H1 (cell line): Measurements from ENCODE around the gene GLI1. TPM values are rescaled to one million over a fixed set of nuclear protein-coding genes. Genes with fewer than 3 reads are reported as not detected.

Experiments
- CTCF ChIA-PET: fragments of 300-600 bp; sonication (Branson Sonifier 250); formaldehyde crosslinking; loops from one replicate; lab custom pipeline; 2021; ENCODE audit not compliant: partially characterized antibody; lab: Charles Lee
- POLR2A ChIA-PET: fragments of 300-600 bp; sonication (Branson Sonifier 250); formaldehyde crosslinking; loops from one replicate; lab custom pipeline; 2021; ENCODE audit warnings: inconsistent platforms; ENCODE audit not compliant: partially characterized antibody; lab: Charles Lee
- DNase-seq, 2 experiments: peaks; one replicate each; pipeline versions ENCODE4 v3.0.0 to v3.0.0-alpha.2; 2010 to 2022; ENCODE audit warnings: low spot score in 2 of 2, low read depth in 1 of 2, mixed read lengths in 1 of 2
- FAIRE-seq: peaks from 2 replicates; lab custom pipeline; 2011; peaks lifted over from hg19 to GRCh38; lab: Jason Lieb, UNC
- H2AFZ ChIP-seq: 2 replicates; pipeline ENCODE4 v1.8.1; 2012; ENCODE audit warnings: low read length, inconsistent platforms
- H2AK5ac ChIP-seq: 2 replicates; pipeline ENCODE4 v1.6.1; 2013; ENCODE audit warnings: low read depth, low read length
- H2BK120ac ChIP-seq: replicated peaks from 2 replicates; pipeline ENCODE3; 2013; ENCODE audit warnings: low read depth, low read length, inconsistent platforms
- H2BK12ac ChIP-seq: 2 replicates; pipeline ENCODE4 v1.6.1; 2013; ENCODE audit warnings: low read depth, low read length
- H2BK15ac ChIP-seq: 2 replicates; pipeline ENCODE4 v1.6.1; 2013; ENCODE audit warnings: low read length
- H2BK20ac ChIP-seq: 2 replicates; pipeline ENCODE4 v1.6.1; 2013; ENCODE audit warnings: low read length
- H2BK5ac ChIP-seq: 2 replicates; pipeline ENCODE4 v1.6.1; 2013; ENCODE audit warnings: low read depth, low read length
- H3K14ac ChIP-seq: 2 replicates; pipeline ENCODE4 v1.6.1; 2013; ENCODE audit warnings: inconsistent platforms; ENCODE audit not compliant: insufficient read length
- H3K18ac ChIP-seq: 2 replicates; pipeline ENCODE4 v1.6.1; 2013; ENCODE audit warnings: low read length; ENCODE audit errors: extremely low read depth
- H3K23ac ChIP-seq: 2 replicates; pipeline ENCODE4 v1.6.1; 2013; ENCODE audit warnings: inconsistent platforms; ENCODE audit not compliant: insufficient read length
- H3K23me2 ChIP-seq: 2 replicates; pipeline ENCODE4 v1.6.1; 2013; ENCODE audit warnings: low read depth, low read length
- H3K27ac ChIP-seq: 2 replicates; pipeline ENCODE4 v1.6.1; 2011; ENCODE audit warnings: low read depth, low read length, inconsistent platforms
- H3K27me3 ChIP-seq, 4 experiments: replicated peaks in 1 of 4; 1 replicate in 1 of 4; 2 replicates in 3 of 4; pipeline versions ENCODE4 v1.6.1 to v1.8.1; 2011 to 2013; ENCODE audit warnings: low read length in 3 of 4, mild to moderate bottlenecking in 3 of 4, inconsistent platforms in 2 of 4, mixed read lengths in 2 of 4, moderate library complexity in 1 of 4; ENCODE audit not compliant: control insufficient read depth in 3 of 4, insufficient read depth in 3 of 4; ENCODE audit errors: extremely low read depth in 1 of 4
- H3K36me3 ChIP-seq, 4 experiments: 2 replicates each; pipeline versions ENCODE4 v1.6.1 to v1.8.1; 2011 to 2013; ENCODE audit warnings: mild to moderate bottlenecking in 4 of 4, low read length in 3 of 4, moderate library complexity in 2 of 4, control low read depth in 1 of 4, inconsistent platforms in 1 of 4; ENCODE audit not compliant: insufficient read depth in 4 of 4, control insufficient read depth in 2 of 4
- H3K4ac ChIP-seq: replicated peaks from 2 replicates; pipeline ENCODE3; 2013; ENCODE audit warnings: low read length, low read depth, mixed read lengths, inconsistent platforms; ENCODE audit not compliant: insufficient read length
- H3K4me1 ChIP-seq, 4 experiments: replicated peaks in 1 of 4; 1 replicate in 1 of 4; 2 replicates in 3 of 4; pipeline versions ENCODE4 v1.6.1 to v1.8.1; 2011 to 2013; ENCODE audit warnings: low read length in 3 of 4, inconsistent platforms in 2 of 4, mixed read lengths in 1 of 4; ENCODE audit not compliant: insufficient read depth in 4 of 4, control insufficient read depth in 3 of 4
- H3K4me2 ChIP-seq, 2 experiments: 2 replicates each; pipeline versions ENCODE4 v1.6.1 to v1.8.1; 2011 to 2013; ENCODE audit warnings: low read depth in 2 of 2, low read length in 2 of 2, control low read depth in 1 of 2, inconsistent platforms in 1 of 2, mild to moderate bottlenecking in 1 of 2; ENCODE audit not compliant: insufficient read depth in 1 of 2
- H3K4me3 ChIP-seq, 4 experiments: fragments of 200-600, 300-600 bp in 1 of 4; sonication (generic), shearing (Covaris generic), sonication (Bioruptor Twin) in 1 of 4; 2 replicates each; pipeline versions ENCODE4 v1.5.1 to v1.8.1; 2011 to 2016; ENCODE audit warnings: low read length in 4 of 4, low read depth in 3 of 4, control low read depth in 2 of 4, inconsistent platforms in 2 of 4, mild to moderate bottlenecking in 2 of 4, mixed read lengths in 1 of 4, moderate library complexity in 1 of 4; ENCODE audit not compliant: insufficient read depth in 2 of 4; ENCODE audit errors: extremely low read depth in 1 of 4
- H3K56ac ChIP-seq: replicated peaks from 2 replicates; pipeline ENCODE3; 2013; ENCODE audit warnings: low read depth, mild to moderate bottlenecking, mixed read lengths, low read length, inconsistent platforms; ENCODE audit not compliant: insufficient read length
- H3K79me1 ChIP-seq: 2 replicates; pipeline ENCODE4 v1.6.1; 2013; ENCODE audit warnings: low read depth, low read length, control low read depth
- H3K79me2 ChIP-seq, 2 experiments: 2 replicates each; pipeline versions ENCODE4 v1.6.1 to v1.8.1; 2012 to 2013; ENCODE audit warnings: low read length in 2 of 2, mild to moderate bottlenecking in 2 of 2, inconsistent platforms in 1 of 2; ENCODE audit not compliant: insufficient read depth in 2 of 2, control insufficient read depth in 1 of 2
- H3K9ac ChIP-seq, 4 experiments: replicated peaks in 1 of 4; 1 replicate in 1 of 4; 2 replicates in 3 of 4; pipeline versions ENCODE4 v1.6.1 to v1.8.1; 2011 to 2013; ENCODE audit warnings: low read depth in 3 of 4, low read length in 3 of 4, control low read depth in 2 of 4, mild to moderate bottlenecking in 2 of 4, moderate library complexity in 2 of 4, inconsistent platforms in 1 of 4; ENCODE audit errors: extremely low read depth in 1 of 4
- H3K9me3 ChIP-seq, 2 experiments: 2 replicates each; pipeline versions ENCODE4 v1.6.1 to v1.8.1; 2012 to 2013; ENCODE audit warnings: mild to moderate bottlenecking in 2 of 2, moderate library complexity in 2 of 2, control low read depth in 1 of 2, inconsistent platforms in 1 of 2, low read depth in 1 of 2, low read length in 1 of 2, mixed read lengths in 1 of 2; ENCODE audit not compliant: insufficient read depth in 2 of 2
- H4K20me1 ChIP-seq, 2 experiments: replicated peaks in 1 of 2; 2 replicates each; pipeline versions ENCODE3 to v1.8.1; 2011 to 2013; ENCODE audit warnings: inconsistent platforms in 2 of 2, low read length in 2 of 2, mild to moderate bottlenecking in 1 of 2; ENCODE audit not compliant: insufficient read depth in 2 of 2, control insufficient read depth in 1 of 2
- H4K5ac ChIP-seq: 2 replicates; pipeline ENCODE4 v1.6.1; 2013; ENCODE audit warnings: low read length, low read depth, mixed read lengths, inconsistent platforms; ENCODE audit not compliant: insufficient read length
- H4K8ac ChIP-seq: 2 replicates; pipeline ENCODE4 v1.8.0; 2013; ENCODE audit warnings: mild to moderate bottlenecking, moderate library complexity, low read length, inconsistent platforms; ENCODE audit not compliant: insufficient read depth; ENCODE audit errors: extremely low read depth
- H4K91ac ChIP-seq: replicated peaks from 2 replicates; pipeline ENCODE3; 2013; ENCODE audit warnings: low read length, mixed read lengths, inconsistent platforms; ENCODE audit not compliant: insufficient read length
- BACH1 ChIP-seq: IDR thresholded peaks from 2 replicates; pipeline ENCODE4 v1.6.1; 2012; ENCODE audit warnings: low read length, improper control_type of control experiment
- CBX5 ChIP-seq: fragments of 300-800, 300-1000 bp; sonication (generic); IDR thresholded peaks from 2 replicates; pipeline ENCODE4 v1.7.1; 2016; ENCODE audit warnings: antibody characterized with exemption, low read length, low read depth
- CBX8 ChIP-seq: fragments of 300-800, 300-1000 bp; sonication (generic); IDR thresholded peaks from 2 replicates; pipeline ENCODE4 v1.7.1; 2016; ENCODE audit warnings: low read depth, low read length, borderline replicate concordance
- FOSL1 ChIP-seq: IDR thresholded peaks from 2 replicates; pipeline ENCODE4 v1.6.1; 2011; ENCODE audit warnings: mild to moderate bottlenecking, low read depth, low read length, moderate library complexity; ENCODE audit not compliant: insufficient read depth
- HDAC2 ChIP-seq, 2 experiments: fragments of 300-600 bp in 1 of 2; sonication (generic) in 1 of 2; IDR thresholded peaks; 2 replicates each; pipeline ENCODE4 v1.6.1; 2011 to 2012; ENCODE audit warnings: low read depth in 2 of 2, low read length in 2 of 2, mild to moderate bottlenecking in 2 of 2, moderate library complexity in 2 of 2, borderline replicate concordance in 1 of 2, inconsistent platforms in 1 of 2
- HDAC6 ChIP-seq: IDR thresholded peaks from one replicate; pipeline ENCODE4 v1.7.1; 2012; ENCODE audit warnings: low read depth, mild to moderate bottlenecking, inconsistent platforms, low read length, moderate library complexity
- JUND ChIP-seq: IDR thresholded peaks from 2 replicates; pipeline ENCODE4 v1.6.1; 2011; ENCODE audit warnings: mild to moderate bottlenecking, improper control_type of control experiment, low read length
- KDM4A ChIP-seq: IDR thresholded peaks from one replicate; pipeline ENCODE4 v1.7.1; 2012; ENCODE audit warnings: low read depth, mild to moderate bottlenecking, moderate library complexity, low read length, inconsistent platforms; ENCODE audit not compliant: severe bottlenecking
- SIRT6 ChIP-seq: IDR thresholded peaks from one replicate; pipeline ENCODE4 v1.7.1; 2012; ENCODE audit warnings: low read length, inconsistent platforms
- SUZ12 ChIP-seq: fragments of 200-600 bp; sonication (generic); IDR thresholded peaks from 2 replicates; pipeline ENCODE4 v1.6.1; 2012; ENCODE audit warnings: mild to moderate bottlenecking, inconsistent platforms, low read length, moderate library complexity, mixed read lengths
- TCF12 ChIP-seq: IDR thresholded peaks from 2 replicates; pipeline ENCODE4 v1.6.1; 2011; ENCODE audit warnings: low read depth, mild to moderate bottlenecking, low read length
- YY1 ChIP-seq: IDR thresholded peaks from 2 replicates; pipeline ENCODE4 v1.6.1; 2011; ENCODE audit warnings: low read depth, mild to moderate bottlenecking, low read length
- ZNF274 ChIP-seq: IDR thresholded peaks from 2 replicates; pipeline ENCODE4 v1.7.0; 2012; ENCODE audit warnings: low read length, borderline replicate concordance; ENCODE audit errors: extremely low read depth
- WGBS, 2 experiments: shearing (Covaris generic) in 1 of 2; methylation state at CpG; one replicate each; pipeline versions ENCODE4 v1.1.6 to v1.1.7; 2013 to 2015; ENCODE audit warnings: low lambda C conversion rate in 2 of 2, mixed read lengths in 2 of 2, inconsistent platforms in 1 of 2, low coverage in 1 of 2, missing lambda C conversion rate in 1 of 2; ENCODE audit not compliant: insufficient replicate concordance in 2 of 2, insufficient coverage in 1 of 2, insufficient read length in 1 of 2; ENCODE audit errors: extremely low coverage in 1 of 2, missing lambda C conversion rate in 1 of 2; 5-methylcytosine and 5-hydroxymethylcytosine counted together
- polyA plus RNA-seq, 7 experiments: library from polyadenylated mRNA; depleted of rRNA in 3 of 7; stranded (reverse) in 5 of 7; unstranded in 2 of 7; fragments of >200 nt in 5 of 7; fragments of 200-250 nt in 2 of 7; gene quantifications; 1 replicate in 5 of 7; 2 replicates in 1 of 7; 4 replicates in 1 of 7; pipeline versions ENCODE4 v1.2.1 to v1.2.3, GENCODE V29; 2011 to 2013; ENCODE audit warnings: missing spikeins in 2 of 7, mixed read lengths in 2 of 7
- total RNA-seq: library from RNA; stranded (reverse); fragmentation: NEBNext Ultra II Directional; extraction: Animal tissue kit (Norgen Biotek cat#: 25700); gene quantifications from 2 replicates; pipeline ENCODE4 v1.2.1, GENCODE V29; 2021
- TF ChIP-seq, protein P1 (sequence below): IDR thresholded peaks from 2 replicates; pipeline ENCODE4 v1.6.1; 2012; ENCODE audit warnings: inconsistent platforms

GLI1 gene
- total and polyA plus RNA-seq, 2 of the 8 experiments (the other 6 are each of a cell fraction or from before 2014, with no cell fraction given): 23.5 to 25.3 TPM

DNA sequence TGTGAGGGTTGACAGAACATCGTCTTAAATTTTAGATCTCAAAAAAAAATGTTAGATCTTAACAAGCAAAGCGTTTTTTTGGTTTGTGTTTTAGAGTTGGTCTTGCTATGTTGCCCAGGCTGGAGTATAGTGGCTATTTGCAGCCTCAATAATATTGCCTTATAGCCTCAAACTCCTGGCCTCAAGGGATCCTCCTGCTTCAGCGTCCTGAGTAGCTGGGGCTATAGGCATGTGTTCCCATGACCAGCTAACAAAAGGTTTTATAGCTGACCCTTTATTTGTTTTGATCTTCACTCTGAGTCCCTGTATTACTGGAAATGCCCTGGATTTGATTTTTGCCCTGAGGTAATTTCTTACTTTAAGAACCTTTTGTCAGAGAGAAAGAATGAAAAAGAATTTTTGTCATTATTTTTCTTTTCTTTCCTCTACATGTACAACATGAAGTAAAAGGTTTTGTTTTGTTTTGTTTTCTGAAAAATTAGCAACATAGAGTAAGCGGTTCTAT, 19.8 kb upstream of the GLI1 start:
- no peak overlapping the region for H2BK120ac ChIP-seq
- POLR2A ChIA-PET: interaction anchor here (0.9 to 1.4 kb wide), 2 partner anchors 10 to 16 kb away, joined by 3 read pairs; partner anchors contain the start of gene INHBE
- no peak overlapping the region for H2AK5ac ChIP-seq
- no peaks in the 10 kb centered on the region for H3K36me3 ChIP-seq
- H3K9me3 ChIP-seq: peaks cover 0 to 3% of the 10 kb centered on the region in 2 experiments; a peak in 2 of 4 replicates
- no peak overlapping the region for H4K5ac ChIP-seq
- H3K9ac ChIP-seq: no peak overlapping the region
- no peak overlapping the region for H2AFZ ChIP-seq
- DNase-seq: no peak
- no peak overlapping the region for H2BK12ac ChIP-seq
- no peak overlapping the region for H3K18ac ChIP-seq
- no peaks in the 10 kb centered on the region for H3K4me1 ChIP-seq
- FAIRE-seq: no peak
- H3K14ac ChIP-seq: no peak overlapping the region
- no peak overlapping the region for H4K8ac ChIP-seq
- no peak overlapping the region for H3K23ac ChIP-seq
- no peak overlapping the region for H3K4ac ChIP-seq
- no peak overlapping the region for H2BK20ac ChIP-seq
- 83% methylated on average over 4 of the region's 4 CpGs; no CpG with 5 or more reads in 1 of the 2 experiments for WGBS, 2 experiments
- H3K23me2 ChIP-seq: no peaks in the 10 kb centered on the region
- no peaks in the 10 kb centered on the region for H4K20me1 ChIP-seq
- H2BK15ac ChIP-seq: no peak overlapping the region
- no peak overlapping the region for H4K91ac ChIP-seq
- H3K27me3 ChIP-seq: no peaks in the 10 kb centered on the region
- CTCF ChIA-PET: interaction anchor here (1.5 to 1.7 kb wide), 2 partner anchors 13 to 15 kb away, joined by 4 to 7 read pairs; partner anchors contain the start of gene INHBE
- H3K56ac ChIP-seq: no peak overlapping the region
- no peaks in the 10 kb centered on the region for H3K79me1 ChIP-seq
- H2BK5ac ChIP-seq: no peak overlapping the region
- no peaks in the 10 kb centered on the region for H3K79me2 ChIP-seq
- H3K27ac ChIP-seq: no peak overlapping the region
- no peak overlapping the region for H3K4me3 ChIP-seq
- no peak overlapping the region for H3K4me2 ChIP-seq
- TF ChIP-seq HDAC6 (no peak), ZNF274 (no peak), CBX8 (no peak), KDM4A (no peak), YY1 (no peak), FOSL1 (no peak), CBX5 (no peak), BACH1 (no peak), JUND (no peak), HDAC2 (IDR thresholded peaks at IDR 0.05; ENCODE audit: borderline replicate concordance in 1 of 2, low read depth in 2 of 2, low read length in 2 of 2) (no peak), TCF12 (no peak), SIRT6 (no peak), SUZ12 (no peak)
- TF ChIP-seq, protein P1, sequence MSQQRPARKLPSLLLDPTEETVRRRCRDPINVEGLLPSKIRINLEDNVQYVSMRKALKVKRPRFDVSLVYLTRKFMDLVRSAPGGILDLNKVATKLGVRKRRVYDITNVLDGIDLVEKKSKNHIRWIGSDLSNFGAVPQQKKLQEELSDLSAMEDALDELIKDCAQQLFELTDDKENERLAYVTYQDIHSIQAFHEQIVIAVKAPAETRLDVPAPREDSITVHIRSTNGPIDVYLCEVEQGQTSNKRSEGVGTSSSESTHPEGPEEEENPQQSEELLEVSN: no peak
